ENCODE data around the gene PRKAR2B. TPM values are rescaled to one million over a fixed set of nuclear protein-coding genes. Genes with fewer than 3 reads are reported as not detected.

The PRKAR2B gene
- total and polyA plus RNA-seq, 2 experiments from 2014 or later = 48.8 to 50.6 TPM

- no peaks in the 10 kb centered on the region for H3K27me3 ChIP-seq (ENCODE audit: insufficient read depth)
- no peaks in the 10 kb centered on the region for H3K9me2 ChIP-seq (ENCODE audit: insufficient read depth)
- H2AFZ ChIP-seq = no peak overlapping the region
- no peaks in the 10 kb centered on the region for H4K20me1 ChIP-seq (replicated peaks; ENCODE audit: insufficient read depth)
- no peaks in the 10 kb centered on the region for H3F3A ChIP-seq (replicated peaks; ENCODE audit: low read depth)
- H3K4me2 ChIP-seq = no peak overlapping the region
- 0 out of 2 replicates have a peak, but pooled peaks cover 11% of the 10 kb centered on the region for H3K79me2 ChIP-seq (replicated peaks; ENCODE audit: insufficient read depth)
- Mint-ChIP-seq H3K36me3 (ENCODE audit: low read depth) (no peaks in the 10 kb centered on the region; the same call in 2 of the 3 replicates), H3K27ac (no peak overlapping the region), H3K9me3 (no peaks in the 10 kb centered on the region), H3K27me3 (ENCODE audit: insufficient read depth, low read depth, poor library complexity) (no peaks in the 10 kb centered on the region), H3K4me3 (no peak overlapping the region), H3K4me1 (peaks cover 9% of the 10 kb centered on the region; the same call in 2 of the 3 replicates)
- no peaks in the 10 kb centered on the region for H3K36me3 ChIP-seq (ENCODE audit: insufficient read depth)
- H3K27ac ChIP-seq (ENCODE audit: low read depth) = no peak overlapping the region
- no peak overlapping the region for H3K4me3 ChIP-seq
- DNase-seq (ENCODE audit: low spot score) (no peak), ATAC-seq (no peak)
- TF ChIP-seq, protein P1, sequence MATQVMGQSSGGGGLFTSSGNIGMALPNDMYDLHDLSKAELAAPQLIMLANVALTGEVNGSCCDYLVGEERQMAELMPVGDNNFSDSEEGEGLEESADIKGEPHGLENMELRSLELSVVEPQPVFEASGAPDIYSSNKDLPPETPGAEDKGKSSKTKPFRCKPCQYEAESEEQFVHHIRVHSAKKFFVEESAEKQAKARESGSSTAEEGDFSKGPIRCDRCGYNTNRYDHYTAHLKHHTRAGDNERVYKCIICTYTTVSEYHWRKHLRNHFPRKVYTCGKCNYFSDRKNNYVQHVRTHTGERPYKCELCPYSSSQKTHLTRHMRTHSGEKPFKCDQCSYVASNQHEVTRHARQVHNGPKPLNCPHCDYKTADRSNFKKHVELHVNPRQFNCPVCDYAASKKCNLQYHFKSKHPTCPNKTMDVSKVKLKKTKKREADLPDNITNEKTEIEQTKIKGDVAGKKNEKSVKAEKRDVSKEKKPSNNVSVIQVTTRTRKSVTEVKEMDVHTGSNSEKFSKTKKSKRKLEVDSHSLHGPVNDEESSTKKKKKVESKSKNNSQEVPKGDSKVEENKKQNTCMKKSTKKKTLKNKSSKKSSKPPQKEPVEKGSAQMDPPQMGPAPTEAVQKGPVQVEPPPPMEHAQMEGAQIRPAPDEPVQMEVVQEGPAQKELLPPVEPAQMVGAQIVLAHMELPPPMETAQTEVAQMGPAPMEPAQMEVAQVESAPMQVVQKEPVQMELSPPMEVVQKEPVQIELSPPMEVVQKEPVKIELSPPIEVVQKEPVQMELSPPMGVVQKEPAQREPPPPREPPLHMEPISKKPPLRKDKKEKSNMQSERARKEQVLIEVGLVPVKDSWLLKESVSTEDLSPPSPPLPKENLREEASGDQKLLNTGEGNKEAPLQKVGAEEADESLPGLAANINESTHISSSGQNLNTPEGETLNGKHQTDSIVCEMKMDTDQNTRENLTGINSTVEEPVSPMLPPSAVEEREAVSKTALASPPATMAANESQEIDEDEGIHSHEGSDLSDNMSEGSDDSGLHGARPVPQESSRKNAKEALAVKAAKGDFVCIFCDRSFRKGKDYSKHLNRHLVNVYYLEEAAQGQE (IDR thresholded peaks at IDR 0.05; ENCODE audit: unreplicated experiment) = no peak
- TF ChIP-seq ZNF462 (CRISPR knock-in tag; IDR thresholded peaks at IDR 0.05) (no peak), STAT1 (IDR thresholded peaks at IDR 0.05; ENCODE audit: unreplicated experiment) (no peak), NANOG (IDR thresholded peaks at IDR 0.05; ENCODE audit: borderline replicate concordance) (no peak), ZNF114 (CRISPR knock-in tag; IDR thresholded peaks at IDR 0.05) (no peak), CTCF (conservative IDR thresholded peaks at IDR 0.05; ENCODE audit: low read depth in 2 of 2) (no peak), CREB1 (CRISPR knock-in tag; IDR thresholded peaks at IDR 0.05; ENCODE audit: low read depth) (no peak), JUNB (IDR thresholded peaks at IDR 0.05; ENCODE audit: unreplicated experiment) (no peak), EZH2 (IDR thresholded peaks at IDR 0.05; ENCODE audit: low read depth, unreplicated experiment) (no peak), EZH2phosphoT487 (IDR thresholded peaks at IDR 0.05; ENCODE audit: unreplicated experiment) (no peak), ZNF331 (CRISPR knock-in tag; IDR thresholded peaks at IDR 0.05; ENCODE audit: low read depth) (no peak), POLR2AphosphoS5 (IDR thresholded peaks at IDR 0.05; ENCODE audit: low read depth) (no peak)
- TF ChIP-seq, protein P2, sequence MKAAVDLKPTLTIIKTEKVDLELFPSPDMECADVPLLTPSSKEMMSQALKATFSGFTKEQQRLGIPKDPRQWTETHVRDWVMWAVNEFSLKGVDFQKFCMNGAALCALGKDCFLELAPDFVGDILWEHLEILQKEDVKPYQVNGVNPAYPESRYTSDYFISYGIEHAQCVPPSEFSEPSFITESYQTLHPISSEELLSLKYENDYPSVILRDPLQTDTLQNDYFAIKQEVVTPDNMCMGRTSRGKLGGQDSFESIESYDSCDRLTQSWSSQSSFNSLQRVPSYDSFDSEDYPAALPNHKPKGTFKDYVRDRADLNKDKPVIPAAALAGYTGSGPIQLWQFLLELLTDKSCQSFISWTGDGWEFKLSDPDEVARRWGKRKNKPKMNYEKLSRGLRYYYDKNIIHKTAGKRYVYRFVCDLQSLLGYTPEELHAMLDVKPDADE (IDR thresholded peaks at IDR 0.05) = no peak
- H3K4me1 ChIP-seq (ENCODE audit: insufficient read depth) = no peaks in the 10 kb centered on the region
Observed at GRCh38 chr7:107075863-107076574, 31.5 kb downstream of the PRKAR2B start.

All from GM23338 (cell line).